AG10803 (cell line): ENCODE measurements around the gene MND1.

Source experiments
- DNase-seq: peaks from one replicate; pipeline ENCODE4 v3.0.0; 2010; ENCODE audit warnings: low read depth
- H3K4me3 ChIP-seq: 2 replicates; pipeline ENCODE4 v1.5.1; 2011; ENCODE audit warnings: mild to moderate bottlenecking, low read length, control low read depth
- TF ChIP-seq, protein P1 (sequence below): conservative IDR thresholded peaks from 2 replicates; pipeline ENCODE4 v1.5.1; 2011; ENCODE audit warnings: mild to moderate bottlenecking, low read length, control low read depth, inconsistent platforms

MND1 gene

DNA sequence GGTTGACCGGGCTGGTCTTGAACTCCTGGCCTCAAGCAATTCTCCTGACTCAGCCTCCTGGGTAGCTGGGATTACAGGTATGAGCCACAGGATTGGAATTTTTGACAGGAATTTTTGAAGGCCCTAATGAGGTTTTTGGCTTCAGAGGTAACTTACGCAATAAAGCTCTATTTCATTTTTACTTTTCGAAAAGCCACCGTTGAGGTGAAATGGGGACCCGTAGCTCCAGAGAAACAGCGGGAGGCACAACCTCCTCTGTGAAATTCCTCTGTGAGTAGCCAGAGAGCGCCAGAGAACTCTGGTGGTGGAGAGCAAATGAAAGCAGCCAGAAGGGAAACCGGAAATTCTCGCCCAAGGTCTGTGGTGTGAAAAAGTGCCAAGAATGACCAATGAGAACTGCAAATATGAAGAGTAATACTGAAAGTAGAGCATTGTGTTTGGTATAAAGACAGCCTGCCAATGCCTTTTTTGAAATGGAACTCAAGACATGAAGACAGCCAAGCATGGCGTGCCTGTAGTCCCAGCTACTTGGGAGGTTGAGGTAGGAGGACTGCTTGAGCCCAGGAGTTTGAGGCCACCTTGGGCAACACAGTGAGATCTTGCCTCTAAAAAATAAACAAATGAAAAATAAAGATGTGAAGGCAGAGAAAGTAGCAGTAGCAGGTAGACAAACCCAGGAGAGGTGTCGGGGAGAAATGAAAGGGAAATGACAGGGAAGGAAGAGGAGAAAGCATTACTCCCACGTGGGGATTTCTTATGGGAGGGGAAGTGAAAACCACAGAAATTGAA lies 88.7 kb downstream of the MND1 start:
- peak; percentile 94 for DNase-seq
- TF ChIP-seq, protein P1, sequence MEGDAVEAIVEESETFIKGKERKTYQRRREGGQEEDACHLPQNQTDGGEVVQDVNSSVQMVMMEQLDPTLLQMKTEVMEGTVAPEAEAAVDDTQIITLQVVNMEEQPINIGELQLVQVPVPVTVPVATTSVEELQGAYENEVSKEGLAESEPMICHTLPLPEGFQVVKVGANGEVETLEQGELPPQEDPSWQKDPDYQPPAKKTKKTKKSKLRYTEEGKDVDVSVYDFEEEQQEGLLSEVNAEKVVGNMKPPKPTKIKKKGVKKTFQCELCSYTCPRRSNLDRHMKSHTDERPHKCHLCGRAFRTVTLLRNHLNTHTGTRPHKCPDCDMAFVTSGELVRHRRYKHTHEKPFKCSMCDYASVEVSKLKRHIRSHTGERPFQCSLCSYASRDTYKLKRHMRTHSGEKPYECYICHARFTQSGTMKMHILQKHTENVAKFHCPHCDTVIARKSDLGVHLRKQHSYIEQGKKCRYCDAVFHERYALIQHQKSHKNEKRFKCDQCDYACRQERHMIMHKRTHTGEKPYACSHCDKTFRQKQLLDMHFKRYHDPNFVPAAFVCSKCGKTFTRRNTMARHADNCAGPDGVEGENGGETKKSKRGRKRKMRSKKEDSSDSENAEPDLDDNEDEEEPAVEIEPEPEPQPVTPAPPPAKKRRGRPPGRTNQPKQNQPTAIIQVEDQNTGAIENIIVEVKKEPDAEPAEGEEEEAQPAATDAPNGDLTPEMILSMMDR = peak; percentile 69
- no peak overlapping the region for H3K4me3 ChIP-seq

DNA sequence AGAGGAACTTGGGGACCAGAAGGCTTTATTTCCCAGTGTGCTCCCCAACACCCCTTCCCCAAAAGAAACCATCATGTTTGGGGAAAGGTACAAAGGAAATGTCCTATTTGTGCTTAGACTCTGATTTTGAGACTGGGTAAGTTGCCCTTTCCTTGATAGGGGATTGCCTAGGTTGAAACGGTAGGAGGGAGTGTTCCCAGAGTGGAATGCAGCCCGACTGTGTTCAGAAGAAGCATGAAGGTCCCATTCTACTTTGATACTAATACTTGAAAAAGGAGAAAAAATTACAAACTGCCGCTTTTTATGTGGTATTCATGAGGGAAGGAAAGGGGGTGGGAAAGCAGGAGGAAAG lies 89.2 kb downstream of the MND1 start:
- DNase-seq = no peak
- H3K4me3 ChIP-seq = no peak overlapping the region
- TF ChIP-seq, protein P1 = no peak

DNA sequence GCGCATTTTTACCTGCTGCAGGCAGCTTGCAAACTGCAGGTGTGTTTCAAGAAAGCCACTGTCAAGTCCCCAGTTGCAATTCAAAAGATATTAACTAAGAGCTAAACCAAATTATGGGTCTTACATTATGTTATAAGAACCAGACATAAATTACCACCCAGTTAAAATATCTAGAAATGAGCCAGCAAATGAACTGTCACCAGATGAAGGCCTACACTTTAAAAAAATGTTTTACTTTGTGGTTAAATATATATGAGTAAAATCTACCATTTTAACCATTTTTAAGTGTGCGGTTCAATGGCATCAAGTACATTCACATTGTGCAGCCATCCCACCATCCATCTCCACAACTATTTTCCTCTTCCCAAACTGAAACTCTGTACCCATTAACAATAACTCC lies 89.7 kb downstream of the MND1 start:
- DNase-seq = no peak
- TF ChIP-seq, protein P1 = no peak
- no peak overlapping the region for H3K4me3 ChIP-seq

DNA sequence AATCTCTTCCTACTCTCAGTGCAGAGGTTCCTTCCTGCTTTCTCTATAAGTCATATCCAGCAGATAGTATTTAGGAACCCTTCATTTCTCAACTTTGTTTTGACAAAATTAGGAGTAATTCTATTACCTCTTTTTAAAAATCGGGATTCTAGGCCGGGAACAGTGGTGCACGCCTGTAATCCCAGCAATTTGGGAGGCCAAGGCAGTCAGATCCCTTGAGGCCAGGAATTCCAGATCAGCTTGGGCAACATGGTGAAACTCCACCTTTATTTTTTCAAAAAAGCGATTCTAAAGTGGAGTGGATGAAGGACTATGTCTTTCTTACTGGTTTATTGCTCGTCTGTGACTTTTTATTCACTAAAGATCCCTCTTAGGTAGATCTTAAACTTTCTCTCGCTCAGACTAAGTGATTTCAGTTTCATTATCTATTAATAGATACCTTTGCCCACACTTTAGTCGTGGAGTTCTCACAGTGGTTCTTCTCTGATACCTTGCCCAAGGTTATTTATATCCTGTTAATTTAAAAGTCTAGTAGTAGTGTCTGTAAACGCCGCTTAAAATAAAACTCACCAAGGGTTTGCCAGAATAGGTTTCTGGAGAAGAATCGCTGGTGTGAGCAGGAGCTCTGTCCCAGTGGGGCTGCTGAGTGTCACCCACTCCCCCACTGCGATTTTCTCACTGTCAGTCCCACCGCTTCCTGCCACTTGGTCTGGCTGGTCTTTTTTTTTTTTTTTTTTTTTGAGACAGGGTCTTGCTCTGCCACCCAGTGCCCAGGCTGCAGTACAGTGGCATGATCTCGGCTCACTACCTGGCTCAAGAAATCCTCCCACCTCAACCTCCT lies 94.6 kb downstream of the MND1 start:
- TF ChIP-seq, protein P1 = no peak
- H3K4me3 ChIP-seq = no peak overlapping the region
- DNase-seq = no peak

DNA sequence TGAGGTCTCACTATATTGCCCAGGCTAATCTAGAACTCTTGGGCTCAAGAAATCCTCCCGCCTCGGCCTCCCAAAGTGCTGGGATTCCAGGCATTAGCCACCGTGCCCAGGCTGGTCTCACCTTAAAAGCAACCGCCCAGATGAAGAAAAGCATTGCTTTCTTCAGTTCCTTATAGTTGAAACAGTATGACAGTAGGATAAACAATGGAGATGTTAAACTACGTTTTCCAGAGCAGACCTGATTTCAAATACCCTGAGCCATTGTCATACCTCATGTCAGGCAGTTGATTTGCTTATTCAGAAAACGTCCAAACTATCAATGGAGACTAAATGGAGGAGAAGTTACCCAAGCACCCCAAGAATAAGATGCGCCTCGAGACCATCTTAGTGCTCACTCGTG lies 95.3 kb downstream of the MND1 start:
- no peak for DNase-seq
- TF ChIP-seq, protein P1 = no peak
- H3K4me3 ChIP-seq = no peak overlapping the region

DNA sequence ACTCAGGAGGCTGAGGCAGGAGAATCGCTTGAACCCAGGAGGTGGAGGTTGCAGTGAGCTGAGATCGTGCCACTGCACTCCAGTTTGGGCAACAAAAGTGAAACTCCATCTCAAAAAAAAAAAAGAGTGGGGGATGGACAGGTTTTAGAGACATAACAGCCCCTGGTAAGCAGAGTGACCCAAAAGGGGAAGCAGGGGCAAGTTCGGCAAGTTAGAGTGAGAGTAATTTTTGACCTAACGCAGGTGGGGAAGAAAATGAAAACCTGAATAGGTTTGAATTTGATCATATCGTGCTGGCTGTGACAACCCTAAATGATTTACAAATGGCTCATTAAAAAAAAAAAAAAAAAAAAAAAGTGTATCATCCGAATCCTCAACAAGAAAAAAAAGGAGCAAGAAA lies 96.0 kb downstream of the MND1 start:
- TF ChIP-seq, protein P1 = no peak
- no peak for DNase-seq
- no peak overlapping the region for H3K4me3 ChIP-seq
